Measurements from ENCODE around the gene DUSP8. TPM values are rescaled to one million over a fixed set of nuclear protein-coding genes. Genes with fewer than 3 reads are reported as not detected.

Gene DUSP8
- total and polyA plus RNA-seq, 9 of the 15 experiments (the other 6 are each of a cell fraction or from before 2014, with no cell fraction given) = 0.14 to 2.0 (median 0.86) TPM; not detected in 2

GRCh38 chr11:1557051-1557884 is 14.8 kb downstream of the DUSP8 start (continued):
- no peak for TF ChIP-seq ETS2 (tag; IDR thresholded peaks at IDR 0.05; ENCODE audit: borderline replicate concordance, poor library complexity, severe bottlenecking)
- TF ChIP-seq TRIM25 (IDR thresholded peaks at IDR 0.05; ENCODE audit: borderline replicate concordance) = no peak
- TF ChIP-seq HBP1 (CRISPR knock-in tag; IDR thresholded peaks at IDR 0.05) = no peak
- TF ChIP-seq HNRNPL (IDR thresholded peaks at IDR 0.05; ENCODE audit: low read depth, low read length) = no peak

- DNase-seq (ENCODE audit: extremely low read depth in 1 of 4, low spot score in 3 of 4) = no peak
- Histone ChIP-seq H3K4me2 (ENCODE audit: insufficient read depth, low read length) (no peak overlapping the region), H3K4me3 (no peak overlapping the region), H3K9me1 (ENCODE audit: control insufficient read depth, insufficient read depth, low read length) (no peaks in the 10 kb centered on the region), H2AFZ (ENCODE audit: low read depth, low read length) (no peak overlapping the region), H3K9ac (ENCODE audit: insufficient read depth in 1 of 2, low read depth in 2 of 2, low read length in 2 of 2) (no peak overlapping the region), H3K36me3 (ENCODE audit: control insufficient read depth, insufficient read depth, low read length) (no peaks in the 10 kb centered on the region), H3K27ac (ENCODE audit: extremely low read depth, low read depth, low read length) (no peak overlapping the region), H3K4me1 (replicated peaks in 1 of 2; ENCODE audit: control insufficient read depth in 2 of 2, insufficient read depth in 2 of 2, low read length in 2 of 2) (peaks cover 0 to 39% of the 10 kb centered on the region in 2 experiments; a peak in 1 of 5 replicates), H4K20me1 (replicated peaks; ENCODE audit: control insufficient read depth, insufficient read depth, low read length) (peaks cover 13% of the 10 kb centered on the region), H3K79me2 (ENCODE audit: control insufficient read depth, insufficient read depth, low read length) (no peaks in the 10 kb centered on the region), H3K27me3 (ENCODE audit: control insufficient read depth in 2 of 2, insufficient read depth in 2 of 2, low read length in 2 of 2) (peaks cover 0 to 24% of the 10 kb centered on the region in 2 experiments; a peak in 2 of 5 replicates), H3K9me3 (replicated peaks; ENCODE audit: control insufficient read depth, insufficient read depth, low read depth, low read length) (no peaks in the 10 kb centered on the region)
- in situ Hi-C loops (cut with MboI) = no loop called here
- intact Hi-C loops (cut with micrococcal nuclease) = no loop called here
- FAIRE-seq = no peak
- CTCF ChIA-PET (ENCODE audit: low intra/inter-chr PET ratio) = no interaction called here
- ATAC-seq = no peak
- no TSS peak for BruUV-seq (replicated peaks)
- WGBS (ENCODE audit: insufficient coverage, low coverage, missing lambda C conversion rate) = 34% methylated on average over 19 of the region's 63 CpGs
- POLR2A ChIA-PET = interaction anchor here (0.6 kb wide), 1 partner anchor 36 kb away, joined by 3 read pairs; no protein-coding TSS in a partner anchor
- no peak for TF ChIP-seq HINFP (tag; conservative IDR thresholded peaks at IDR 0.05; ENCODE audit: low read depth)
- no peak for TF ChIP-seq BRD9 (IDR thresholded peaks at IDR 0.05; ENCODE audit: low read depth, partially characterized antibody)
Observed at GRCh38 chr11:1556278-1556902, 15.7 kb downstream of the DUSP8 start.
